HUES6 (cell line): ENCODE results near the gene LURAP1L.

Experiments used
- H3K27ac ChIP-seq: 2 replicates; pipeline ENCODE4 v1.7.0; 2013; ENCODE audit warnings: low read depth, mild to moderate bottlenecking, low read length, inconsistent platforms
- H3K27me3 ChIP-seq: 2 replicates; pipeline ENCODE4 v1.6.1; 2013; ENCODE audit warnings: low read length; ENCODE audit not compliant: control insufficient read depth, insufficient read depth
- H3K36me3 ChIP-seq: 2 replicates; pipeline ENCODE4 v1.6.1; 2013; ENCODE audit warnings: low read length; ENCODE audit not compliant: control insufficient read depth, insufficient read depth
- H3K4me1 ChIP-seq: 2 replicates; pipeline ENCODE4 v1.6.1; 2013; ENCODE audit warnings: low read length; ENCODE audit not compliant: control insufficient read depth, insufficient read depth
- H3K4me3 ChIP-seq: 2 replicates; pipeline ENCODE4 v1.5.1; 2013; ENCODE audit warnings: low read depth, low read length
- H3K9ac ChIP-seq: one replicate; pipeline ENCODE4 v1.6.1; 2013; ENCODE audit warnings: mild to moderate bottlenecking, low read length
- H3K9me3 ChIP-seq: 2 replicates; pipeline ENCODE4 v1.6.1; 2013; ENCODE audit warnings: low read depth, low read length; ENCODE audit not compliant: control insufficient read depth, insufficient read depth

Gene LURAP1L

DNA sequence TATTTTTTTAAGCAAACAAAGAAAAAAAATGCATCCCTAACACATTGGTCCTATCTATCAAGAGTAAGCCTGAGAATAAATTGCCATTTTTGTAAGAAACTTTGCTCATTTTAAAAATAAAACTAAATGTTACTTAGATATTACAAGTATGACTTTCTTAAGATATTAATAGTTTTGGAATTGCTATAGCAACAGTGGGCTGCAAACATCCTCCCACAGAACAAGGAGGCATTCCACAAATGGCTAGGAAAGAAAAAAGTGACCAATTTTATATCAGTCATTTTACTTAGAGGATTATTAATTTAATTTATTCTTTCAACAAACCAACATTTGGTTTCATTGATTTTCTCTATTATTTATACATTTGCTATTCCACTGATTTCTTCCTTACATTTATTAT is 63.7 kb downstream of the LURAP1L start:
- Histone ChIP-seq H3K36me3 (no peaks in the 10 kb centered on the region), H3K27me3 (no peaks in the 10 kb centered on the region), H3K4me3 (no peak overlapping the region), H3K4me1 (no peaks in the 10 kb centered on the region), H3K9ac (no peak overlapping the region), H3K27ac (no peak overlapping the region), H3K9me3 (no peaks in the 10 kb centered on the region)

DNA sequence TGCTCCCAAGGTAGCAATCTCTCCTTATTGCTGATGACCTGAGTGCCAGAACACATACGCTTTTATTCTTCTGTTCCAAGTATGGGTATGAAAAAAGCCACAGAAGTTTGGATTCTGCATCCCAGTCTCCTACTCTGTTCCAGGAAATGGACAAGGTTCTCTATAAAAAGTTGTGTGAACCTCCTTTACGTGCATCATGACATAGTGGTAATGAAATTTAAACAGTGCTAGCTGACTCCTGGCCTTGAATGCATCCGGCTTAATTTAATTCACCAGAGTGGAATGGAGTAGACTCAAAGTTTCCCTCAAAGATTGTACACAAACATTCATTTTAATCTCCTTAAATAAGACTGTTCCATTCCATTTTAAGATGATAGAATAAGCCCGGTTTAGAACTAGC is 68.9 kb downstream of the LURAP1L start:
- Histone ChIP-seq H3K27ac (no peak overlapping the region), H3K4me1 (no peaks in the 10 kb centered on the region), H3K9me3 (no peaks in the 10 kb centered on the region), H3K27me3 (no peaks in the 10 kb centered on the region), H3K36me3 (no peaks in the 10 kb centered on the region), H3K4me3 (no peak overlapping the region), H3K9ac (no peak overlapping the region)

DNA sequence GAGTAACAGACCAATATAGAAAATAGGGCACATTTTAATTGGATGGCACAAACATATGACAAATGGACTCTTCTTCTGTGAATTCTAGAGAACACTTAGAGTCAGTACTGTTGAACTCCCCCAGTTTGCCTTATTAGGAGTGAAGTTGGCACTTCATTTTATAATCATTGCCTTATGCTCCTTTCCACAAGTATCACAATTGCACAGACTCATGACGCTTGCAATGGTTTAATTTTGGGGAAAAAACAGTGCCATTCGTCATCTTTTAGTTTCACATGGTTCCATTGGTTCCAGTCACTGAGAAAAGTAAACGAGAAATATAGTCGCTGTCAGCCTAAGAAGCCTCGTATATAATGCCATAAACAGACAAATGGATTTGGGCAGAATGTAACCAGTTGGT is 71.2 kb downstream of the LURAP1L start:
- no peak overlapping the region for H3K9ac ChIP-seq
- H3K27ac ChIP-seq = no peak overlapping the region
- H3K4me1 ChIP-seq = no peaks in the 10 kb centered on the region
- H3K36me3 ChIP-seq = no peaks in the 10 kb centered on the region
- H3K9me3 ChIP-seq = no peaks in the 10 kb centered on the region
- no peaks in the 10 kb centered on the region for H3K27me3 ChIP-seq
- H3K4me3 ChIP-seq = no peak overlapping the region

DNA sequence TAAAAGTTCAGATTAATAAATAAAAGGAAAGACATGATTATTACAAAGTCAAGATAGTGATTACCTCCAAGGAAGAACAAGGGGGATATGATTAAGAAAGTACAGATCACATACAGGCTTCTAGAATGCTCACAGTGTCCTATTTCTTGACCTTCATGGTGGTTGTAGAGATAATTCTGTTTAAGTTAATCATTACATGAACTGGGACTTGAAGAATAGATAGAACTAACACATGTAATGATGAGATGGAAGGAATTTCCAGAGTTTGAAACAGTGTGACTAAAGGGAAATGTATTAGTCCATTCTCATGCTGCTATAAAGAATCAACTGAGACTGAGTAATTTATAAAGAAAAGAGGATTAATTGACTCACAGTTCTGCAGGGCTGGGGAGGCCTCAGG is 72.7 kb downstream of the LURAP1L start:
- Histone ChIP-seq H3K9ac (no peak overlapping the region), H3K4me3 (no peak overlapping the region), H3K4me1 (no peaks in the 10 kb centered on the region), H3K27me3 (no peaks in the 10 kb centered on the region), H3K27ac (no peak overlapping the region), H3K9me3 (no peaks in the 10 kb centered on the region), H3K36me3 (no peaks in the 10 kb centered on the region)

DNA sequence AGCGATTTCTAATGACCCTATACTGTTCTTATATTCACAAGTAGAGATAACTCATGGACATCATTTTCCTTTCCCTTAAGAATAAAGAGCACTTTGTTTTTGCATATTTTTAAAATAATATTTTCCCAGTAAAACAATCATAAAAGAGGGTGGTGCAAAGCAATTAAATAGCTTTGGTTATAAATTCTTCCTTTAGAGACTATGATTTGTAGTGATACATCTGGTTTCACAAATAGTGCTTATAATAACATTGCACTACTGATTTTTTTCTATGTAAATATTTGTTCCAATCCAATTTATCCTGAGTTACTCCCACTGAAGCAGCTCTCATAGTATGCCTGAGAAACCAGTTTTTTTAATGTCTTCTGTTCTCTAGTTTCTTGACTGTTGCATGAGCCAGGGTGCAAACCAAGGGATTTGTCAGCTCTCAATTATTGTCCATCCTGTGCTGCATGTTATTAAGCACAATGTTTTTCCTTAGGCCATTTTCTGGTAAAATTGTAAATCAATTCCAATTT is 74.7 kb downstream of the LURAP1L start:
- Histone ChIP-seq H3K36me3 (no peaks in the 10 kb centered on the region), H3K27me3 (no peaks in the 10 kb centered on the region), H3K27ac (no peak overlapping the region), H3K4me3 (no peak overlapping the region), H3K4me1 (no peaks in the 10 kb centered on the region), H3K9ac (no peak overlapping the region), H3K9me3 (no peaks in the 10 kb centered on the region)

DNA sequence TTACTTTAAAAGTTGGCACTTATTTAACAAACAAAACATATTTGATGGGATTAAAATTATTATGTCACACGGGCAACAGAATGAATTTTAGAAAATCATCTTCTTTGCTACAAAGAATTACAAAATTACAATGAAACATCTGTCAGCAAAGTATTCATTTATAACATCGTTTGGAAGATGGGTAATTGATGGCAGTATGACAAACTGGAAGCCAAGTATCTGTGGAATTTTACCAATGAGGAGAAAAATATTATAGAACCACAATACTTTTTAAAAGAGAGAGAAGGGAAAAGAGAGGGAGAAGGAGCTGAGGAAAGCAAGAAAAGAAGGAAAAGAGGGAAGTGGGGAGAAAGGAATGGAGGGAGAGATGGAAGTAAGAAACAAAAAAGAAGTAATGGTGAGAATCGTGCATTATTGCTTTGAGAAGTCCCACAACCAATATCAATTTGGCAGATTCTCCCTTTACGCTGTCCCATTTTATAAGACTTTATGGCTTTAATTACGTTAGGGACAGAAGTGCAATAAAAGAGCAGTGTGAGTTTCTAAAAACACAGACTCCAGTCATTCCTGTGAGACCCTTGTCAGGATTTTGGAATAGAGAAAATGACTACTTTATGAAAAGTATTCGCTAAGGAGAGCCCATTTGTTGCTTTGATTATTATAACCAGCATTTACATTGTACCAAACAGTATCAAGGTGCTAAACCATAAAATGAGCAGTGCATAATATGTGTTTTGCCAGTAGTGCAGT is 76.7 kb downstream of the LURAP1L start:
- no peak overlapping the region for H3K4me3 ChIP-seq
- H3K9me3 ChIP-seq = no peaks in the 10 kb centered on the region
- no peaks in the 10 kb centered on the region for H3K36me3 ChIP-seq
- H3K4me1 ChIP-seq = peaks cover 7% of the 10 kb centered on the region; the same call in 1 of the 2 replicates
- no peak overlapping the region for H3K9ac ChIP-seq
- H3K27ac ChIP-seq = no peak overlapping the region
- no peaks in the 10 kb centered on the region for H3K27me3 ChIP-seq

DNA sequence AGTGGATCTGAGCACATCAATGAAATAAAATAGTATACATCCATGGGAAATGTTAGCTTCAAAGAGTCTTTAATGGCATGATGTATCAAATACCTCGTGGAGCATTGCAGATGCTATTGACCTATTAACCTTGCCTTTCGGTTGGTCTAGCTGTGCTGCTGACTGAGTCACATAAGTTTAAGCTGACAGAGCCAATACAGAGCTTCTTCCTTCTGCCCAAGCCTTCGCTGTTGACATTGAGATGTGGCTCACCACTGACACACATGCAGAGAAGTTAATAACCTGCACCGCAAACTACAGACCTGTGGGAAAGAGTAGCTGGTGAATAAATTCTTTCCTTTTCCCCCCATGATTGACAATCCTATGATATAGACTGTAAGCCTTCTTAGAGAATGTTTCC is 78.2 kb downstream of the LURAP1L start:
- Histone ChIP-seq H3K4me1 (peaks cover 13% of the 10 kb centered on the region; the same call in 1 of the 2 replicates), H3K9me3 (no peaks in the 10 kb centered on the region), H3K9ac (no peak overlapping the region), H3K36me3 (no peaks in the 10 kb centered on the region), H3K4me3 (no peak overlapping the region), H3K27ac (no peak overlapping the region), H3K27me3 (no peaks in the 10 kb centered on the region)

DNA sequence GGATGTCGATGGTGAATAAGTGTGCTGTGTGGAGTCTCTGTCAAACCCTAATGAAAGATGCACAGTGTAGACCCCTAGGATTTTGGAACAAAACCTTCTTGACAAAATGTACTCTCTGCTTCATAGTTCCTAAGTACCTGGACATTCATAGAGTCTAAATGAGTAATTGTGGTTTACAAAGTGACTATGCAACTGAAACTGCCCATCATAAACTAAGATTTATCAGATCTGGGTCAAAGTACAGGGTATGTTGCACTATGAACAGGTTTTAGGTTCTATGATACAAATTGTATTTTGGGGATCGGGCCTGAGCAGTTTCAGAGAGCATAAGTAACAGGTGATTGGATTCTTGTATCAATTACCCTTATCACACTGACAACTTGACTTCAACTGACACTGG is 79.4 kb downstream of the LURAP1L start:
- H3K4me1 ChIP-seq = peaks cover 13% of the 10 kb centered on the region; the same call in 1 of the 2 replicates

DNA sequence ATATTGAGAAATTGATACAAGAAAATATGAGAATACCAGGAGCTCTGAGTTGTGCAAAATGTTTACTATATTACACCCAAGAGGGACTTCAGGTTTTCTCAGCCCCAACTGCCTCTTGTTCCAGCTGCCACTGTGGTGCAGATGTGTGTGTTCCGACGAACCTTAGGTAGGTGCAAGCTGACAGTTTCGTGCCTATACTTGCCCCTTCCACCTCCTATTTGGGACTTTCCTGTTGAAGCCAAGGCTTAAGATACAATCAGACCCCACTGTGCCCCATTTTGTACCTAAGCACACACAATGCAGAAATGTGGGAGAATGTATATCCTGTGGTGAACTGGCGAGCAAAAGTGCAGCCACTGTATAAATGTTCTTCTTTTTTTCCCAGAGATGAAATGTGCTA is 80.2 kb downstream of the LURAP1L start:
- Histone ChIP-seq H3K9ac (no peak overlapping the region), H3K27ac (no peak overlapping the region), H3K4me3 (no peak overlapping the region), H3K27me3 (no peaks in the 10 kb centered on the region), H3K36me3 (no peaks in the 10 kb centered on the region), H3K9me3 (no peaks in the 10 kb centered on the region), H3K4me1 (peaks cover 13% of the 10 kb centered on the region; the same call in 1 of the 2 replicates)

More for the DNA sequence above, 79.4 kb downstream of the LURAP1L start:
- no peaks in the 10 kb centered on the region for H3K9me3 ChIP-seq
- no peak overlapping the region for H3K27ac ChIP-seq
- H3K9ac ChIP-seq = no peak overlapping the region
- no peaks in the 10 kb centered on the region for H3K36me3 ChIP-seq
- no peaks in the 10 kb centered on the region for H3K27me3 ChIP-seq
- no peak overlapping the region for H3K4me3 ChIP-seq

DNA sequence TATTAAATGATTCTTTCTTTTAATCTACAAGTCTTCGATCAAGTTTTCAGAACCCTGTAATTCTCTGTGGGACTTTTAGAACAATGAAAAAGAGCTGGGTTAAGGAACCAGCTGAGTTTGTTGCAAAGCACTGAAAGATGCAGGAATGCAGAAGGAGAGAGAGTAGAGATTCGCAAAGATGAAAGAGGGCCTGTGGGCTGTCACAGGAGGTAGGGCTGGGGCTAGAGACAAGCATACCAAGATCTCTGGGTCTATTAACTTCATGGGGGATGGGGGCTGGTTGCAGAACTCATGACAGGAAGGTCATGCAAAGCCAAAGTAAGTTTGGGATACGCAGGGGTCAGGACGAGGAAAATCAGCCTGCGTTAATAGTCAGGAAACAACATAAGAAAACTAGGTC is 81.8 kb downstream of the LURAP1L start:
- Histone ChIP-seq H3K27ac (no peak overlapping the region), H3K9ac (no peak overlapping the region), H3K4me1 (peaks cover 13% of the 10 kb centered on the region; the same call in 1 of the 2 replicates), H3K27me3 (no peaks in the 10 kb centered on the region), H3K36me3 (no peaks in the 10 kb centered on the region), H3K9me3 (no peaks in the 10 kb centered on the region), H3K4me3 (no peak overlapping the region)

DNA sequence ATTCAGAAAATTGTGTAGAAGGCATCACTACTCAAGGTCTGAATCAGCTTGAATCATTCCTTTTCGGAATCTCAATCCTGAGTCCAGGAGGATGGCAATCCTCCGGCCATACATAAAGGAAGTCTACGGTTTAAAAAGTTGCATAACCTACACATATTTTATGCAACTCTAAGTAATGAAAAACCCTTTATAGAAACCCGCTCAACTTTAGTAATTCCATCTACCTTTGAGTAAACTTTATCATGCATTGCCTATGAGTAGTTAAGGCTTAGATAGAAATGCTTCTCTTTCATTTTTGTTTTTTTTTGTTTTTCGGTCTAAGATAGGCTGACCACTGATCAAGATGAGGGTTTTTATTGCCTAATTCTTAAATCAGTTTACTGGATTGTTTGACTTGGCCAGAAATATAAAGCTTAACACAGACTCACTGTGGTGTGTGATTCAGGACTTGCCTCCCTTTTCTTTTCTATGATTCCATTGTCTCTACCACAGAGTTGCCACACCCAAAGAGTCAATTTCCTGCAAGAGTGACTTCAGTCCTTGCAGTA is 85.0 kb downstream of the LURAP1L start:
- H3K36me3 ChIP-seq = no peaks in the 10 kb centered on the region
- no peaks in the 10 kb centered on the region for H3K9me3 ChIP-seq
- H3K4me3 ChIP-seq = no peak overlapping the region
- peaks cover 13% of the 10 kb centered on the region; the same call in 1 of the 2 replicates for H3K4me1 ChIP-seq
- H3K9ac ChIP-seq = no peak overlapping the region
- no peaks in the 10 kb centered on the region for H3K27me3 ChIP-seq
- H3K27ac ChIP-seq = no peak overlapping the region
